Transverse colon (tissue), 3 donors: Measurements from ENCODE around the gene SCN3A.

Experiments
- EP300 ChIP-seq: sonication (generic); formaldehyde crosslinking; IDR thresholded peaks from one replicate; pipeline ENCODE4 v1.6.1; 2017; ENCODE audit warnings: antibody characterized with exemption, low read depth
- TF ChIP-seq, protein P1 (sequence below), 5 experiments: fragments of 200-600 bp in 3 of 5; fragments of 450-650 bp in 2 of 5; sonication (generic) in 3 of 5; IDR thresholded peaks; 1 replicate in 2 of 5; 2 replicates in 3 of 5; pipeline ENCODE4 v1.5.1; 2016 to 2017; ENCODE audit warnings: antibody characterized with exemption in 5 of 5, inconsistent platforms in 3 of 5, mild to moderate bottlenecking in 2 of 5, moderate library complexity in 1 of 5

DNA sequence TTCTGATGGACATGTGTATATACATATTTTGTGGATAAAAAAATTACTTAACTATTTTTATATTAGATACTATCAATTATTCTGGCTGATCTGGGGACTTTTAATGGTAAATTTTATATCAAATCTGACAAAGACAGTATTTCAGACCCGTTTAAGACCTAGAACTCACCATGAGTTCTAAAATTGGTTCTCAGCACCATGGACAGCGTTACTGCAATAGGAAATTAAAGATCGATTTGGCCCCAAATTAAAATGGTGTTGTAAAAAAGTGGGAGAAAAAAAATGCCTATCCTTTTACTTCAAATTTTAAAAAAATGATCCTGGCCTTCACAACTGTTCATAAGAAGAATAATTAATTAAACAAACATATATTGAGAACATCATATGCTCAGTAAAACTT lies 34.4 kb upstream of the SCN3A start:
- no peak for TF ChIP-seq EP300
- TF ChIP-seq, protein P1, sequence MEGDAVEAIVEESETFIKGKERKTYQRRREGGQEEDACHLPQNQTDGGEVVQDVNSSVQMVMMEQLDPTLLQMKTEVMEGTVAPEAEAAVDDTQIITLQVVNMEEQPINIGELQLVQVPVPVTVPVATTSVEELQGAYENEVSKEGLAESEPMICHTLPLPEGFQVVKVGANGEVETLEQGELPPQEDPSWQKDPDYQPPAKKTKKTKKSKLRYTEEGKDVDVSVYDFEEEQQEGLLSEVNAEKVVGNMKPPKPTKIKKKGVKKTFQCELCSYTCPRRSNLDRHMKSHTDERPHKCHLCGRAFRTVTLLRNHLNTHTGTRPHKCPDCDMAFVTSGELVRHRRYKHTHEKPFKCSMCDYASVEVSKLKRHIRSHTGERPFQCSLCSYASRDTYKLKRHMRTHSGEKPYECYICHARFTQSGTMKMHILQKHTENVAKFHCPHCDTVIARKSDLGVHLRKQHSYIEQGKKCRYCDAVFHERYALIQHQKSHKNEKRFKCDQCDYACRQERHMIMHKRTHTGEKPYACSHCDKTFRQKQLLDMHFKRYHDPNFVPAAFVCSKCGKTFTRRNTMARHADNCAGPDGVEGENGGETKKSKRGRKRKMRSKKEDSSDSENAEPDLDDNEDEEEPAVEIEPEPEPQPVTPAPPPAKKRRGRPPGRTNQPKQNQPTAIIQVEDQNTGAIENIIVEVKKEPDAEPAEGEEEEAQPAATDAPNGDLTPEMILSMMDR (IDR thresholded peaks at IDR 0.05), result no peak
